ENCODE measurements around the gene GRM1. TPM values are rescaled to one million over a fixed set of nuclear protein-coding genes. Genes with fewer than 3 reads are reported as not detected.
A peak's percentile ranks its signal among the peaks of the same experiment; 100 is the strongest.

The GRM1 gene
- total and polyA plus RNA-seq, 2 experiments from 2014 or later, result not detected

- no peak for DNase-seq
- no peaks in the 10 kb centered on the region; the same call in 1 of the 2 replicates for H3K9me2 ChIP-seq (ENCODE audit: insufficient read depth)
- no peak for TF ChIP-seq EZH2phosphoT487 (IDR thresholded peaks at IDR 0.05; ENCODE audit: insufficient read depth, low read depth)
- TF ChIP-seq EZH2 (IDR thresholded peaks at IDR 0.05; ENCODE audit: insufficient read depth, poor library complexity, severe bottlenecking), result no peak
- no peaks in the 10 kb centered on the region for H3K36me3 ChIP-seq (ENCODE audit: low read depth)
- H3K9ac ChIP-seq, result no peak overlapping the region
- WGBS, 2 experiments (ENCODE audit: low coverage in 1 of 2, low lambda C conversion rate in 2 of 2, missing lambda C conversion rate in 2 of 2), result 68 to 73% methylated on average over 2 of the region's 2 CpGs
- no peaks in the 10 kb centered on the region for H3F3A ChIP-seq (ENCODE audit: insufficient read depth)
- H3K27ac ChIP-seq, result no peak overlapping the region
- no peaks in the 10 kb centered on the region for H3K27me3 ChIP-seq (replicated peaks; ENCODE audit: insufficient read depth)
- no peaks in the 10 kb centered on the region for H3K9me3 ChIP-seq (ENCODE audit: low read depth)
- no peak overlapping the region for H3K4me3 ChIP-seq
- no peak overlapping the region for H3K4me2 ChIP-seq (ENCODE audit: unreplicated experiment)
- H4K20me1 ChIP-seq (ENCODE audit: insufficient read depth), result no peaks in the 10 kb centered on the region
- no peaks in the 10 kb centered on the region for H3K4me1 ChIP-seq (ENCODE audit: insufficient read depth)
- in situ Hi-C loops (cut with MboI), result no loop called here
- H2AFZ ChIP-seq, result no peak overlapping the region
- H3K79me2 ChIP-seq (ENCODE audit: insufficient read depth), result no peaks in the 10 kb centered on the region
Measured at GRCh38 chr6:146310628-146311027, 281.8 kb downstream of the GRM1 start.

GRCh38 chr6:146311079-146311478 lies 282.2 kb downstream of the GRM1 start:
- Histone ChIP-seq H3K36me3 (ENCODE audit: low read depth) (no peaks in the 10 kb centered on the region), H3K27ac (no peak overlapping the region), H3F3A (ENCODE audit: insufficient read depth) (no peaks in the 10 kb centered on the region), H3K9me3 (ENCODE audit: low read depth) (no peaks in the 10 kb centered on the region), H3K4me3 (no peak overlapping the region), H3K9ac (no peak overlapping the region), H3K4me1 (ENCODE audit: insufficient read depth) (no peaks in the 10 kb centered on the region), H3K27me3 (replicated peaks; ENCODE audit: insufficient read depth) (no peaks in the 10 kb centered on the region), H3K4me2 (ENCODE audit: unreplicated experiment) (no peak overlapping the region), H4K20me1 (ENCODE audit: insufficient read depth) (no peaks in the 10 kb centered on the region), H3K79me2 (ENCODE audit: insufficient read depth) (no peaks in the 10 kb centered on the region), H3K9me2 (ENCODE audit: insufficient read depth) (no peaks in the 10 kb centered on the region; the same call in 1 of the 2 replicates), H2AFZ (no peak overlapping the region)
- WGBS, 2 experiments (ENCODE audit: low coverage in 1 of 2, low lambda C conversion rate in 2 of 2, missing lambda C conversion rate in 2 of 2), result 67 to 85% methylated on average over 2 of the region's 2 CpGs
- in situ Hi-C loops (cut with MboI), result no loop called here
- DNase-seq, result no peak
- TF ChIP-seq EZH2phosphoT487 (IDR thresholded peaks at IDR 0.05; ENCODE audit: insufficient read depth, low read depth), result no peak
- no peak for TF ChIP-seq EZH2 (IDR thresholded peaks at IDR 0.05; ENCODE audit: insufficient read depth, poor library complexity, severe bottlenecking)

- Histone ChIP-seq H3K9me3 (ENCODE audit: low read depth) (no peaks in the 10 kb centered on the region), H2AFZ (no peak overlapping the region), H3K36me3 (ENCODE audit: low read depth) (no peaks in the 10 kb centered on the region), H3K27ac (no peak overlapping the region), H3K4me3 (no peak overlapping the region), H3F3A (ENCODE audit: insufficient read depth) (no peaks in the 10 kb centered on the region), H3K4me1 (ENCODE audit: insufficient read depth) (no peaks in the 10 kb centered on the region), H3K9me2 (ENCODE audit: insufficient read depth) (no peaks in the 10 kb centered on the region; the same call in 1 of the 2 replicates), H3K27me3 (replicated peaks; ENCODE audit: insufficient read depth) (no peaks in the 10 kb centered on the region), H3K9ac (no peak overlapping the region), H3K4me2 (ENCODE audit: unreplicated experiment) (no peak overlapping the region), H3K79me2 (ENCODE audit: insufficient read depth) (no peaks in the 10 kb centered on the region), H4K20me1 (ENCODE audit: insufficient read depth) (no peaks in the 10 kb centered on the region)
- TF ChIP-seq EZH2 (IDR thresholded peaks at IDR 0.05; ENCODE audit: insufficient read depth, poor library complexity, severe bottlenecking) (no peak), EZH2phosphoT487 (IDR thresholded peaks at IDR 0.05; ENCODE audit: insufficient read depth, low read depth) (no peak)
- DNase-seq, result peak; percentile 36
- in situ Hi-C loops (cut with MboI), result no loop called here
- WGBS, 2 experiments (ENCODE audit: low coverage in 1 of 2, low lambda C conversion rate in 2 of 2, missing lambda C conversion rate in 2 of 2), result 22 to 38% methylated on average over 2 of the region's 2 CpGs
Measured at GRCh38 chr6:146312608-146313007, 283.7 kb downstream of the GRM1 start.

- Histone ChIP-seq H3K36me3 (ENCODE audit: low read depth) (no peaks in the 10 kb centered on the region), H3K79me2 (ENCODE audit: insufficient read depth) (no peaks in the 10 kb centered on the region), H3K4me3 (no peak overlapping the region), H3K9ac (no peak overlapping the region), H3K9me2 (ENCODE audit: insufficient read depth) (no peaks in the 10 kb centered on the region; the same call in 1 of the 2 replicates), H4K20me1 (ENCODE audit: insufficient read depth) (no peaks in the 10 kb centered on the region), H3K27ac (no peak overlapping the region), H3K4me2 (ENCODE audit: unreplicated experiment) (no peak overlapping the region), H3K9me3 (ENCODE audit: low read depth) (no peaks in the 10 kb centered on the region), H3K4me1 (ENCODE audit: insufficient read depth) (no peaks in the 10 kb centered on the region), H3K27me3 (replicated peaks; ENCODE audit: insufficient read depth) (no peaks in the 10 kb centered on the region), H2AFZ (no peak overlapping the region), H3F3A (ENCODE audit: insufficient read depth) (no peaks in the 10 kb centered on the region)
- 30 to 36% methylated on average over 4 of the region's 4 CpGs for WGBS, 2 experiments (ENCODE audit: low coverage in 1 of 2, low lambda C conversion rate in 2 of 2, missing lambda C conversion rate in 2 of 2)
- DNase-seq, result peak; percentile 13
- TF ChIP-seq EZH2phosphoT487 (IDR thresholded peaks at IDR 0.05; ENCODE audit: insufficient read depth, low read depth) (no peak), EZH2 (IDR thresholded peaks at IDR 0.05; ENCODE audit: insufficient read depth, poor library complexity, severe bottlenecking) (no peak)
- in situ Hi-C loops (cut with MboI), result no loop called here
Measured at GRCh38 chr6:146315381-146316174, 286.7 kb downstream of the GRM1 start.

Measured in GM23248 (cell line).